Measurements from ENCODE around the gene DISC1.
"Not testable (repeated sequence)": the region's sequence is repeated elsewhere in the genome, so short reads cannot be mapped to it uniquely, and the experiment has no call there.

DISC1 gene

GRCh38 chr1:231735941-231736340, 109.4 kb downstream of the DISC1 start:
- DNase-seq = no peak

GRCh38 chr1:231736464-231736863, 109.9 kb downstream of the DISC1 start:
- DNase-seq = no peak

DNA sequence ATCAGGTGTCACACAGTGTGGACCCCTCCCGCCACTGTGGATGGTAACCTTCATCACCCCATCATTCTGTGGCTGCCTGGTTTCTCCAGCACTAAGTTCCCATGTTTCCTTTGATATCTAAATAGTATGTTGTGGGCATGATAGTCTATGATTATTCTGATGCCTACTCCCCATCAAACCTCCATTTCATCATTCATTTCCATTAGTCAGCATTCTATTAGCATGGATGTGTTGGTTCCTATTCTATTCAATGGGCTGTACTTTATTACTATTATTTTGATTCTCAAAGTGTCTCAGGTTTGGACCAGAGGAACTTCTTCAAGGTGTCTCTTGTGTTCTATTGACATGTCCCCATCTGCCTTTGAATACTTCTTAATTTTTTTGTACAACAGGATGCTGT, 112.0 kb downstream of the DISC1 start:
- DNase-seq = no peak

- DNase-seq = no peak
Measured at GRCh38 chr1:231743966-231744365, 117.4 kb downstream of the DISC1 start.

GRCh38 chr1:231748760-231749415, 122.3 kb downstream of the DISC1 start:
- no peak for DNase-seq

GRCh38 chr1:231750296-231750695, 123.7 kb downstream of the DISC1 start:
- no peak for DNase-seq

- no peak for DNase-seq
Measured at GRCh38 chr1:231750818-231751362, 124.3 kb downstream of the DISC1 start.

DNA sequence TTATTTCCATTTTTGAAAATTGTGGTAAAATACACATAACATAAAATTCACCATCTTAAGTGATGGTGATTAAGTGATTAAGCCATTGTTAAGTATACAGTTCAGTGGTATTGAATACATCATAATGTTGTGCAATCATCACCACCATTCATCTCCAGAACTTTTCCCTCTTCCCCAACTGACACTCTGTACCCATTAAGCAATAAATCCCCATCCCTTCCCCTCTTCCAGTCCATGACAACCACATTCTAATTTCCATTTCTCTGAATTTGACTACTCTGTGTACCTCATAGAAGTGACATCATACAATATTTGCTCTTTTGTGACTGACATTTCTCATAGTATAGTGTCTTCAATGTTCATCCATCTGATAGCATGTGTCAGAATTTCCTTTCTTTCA, 124.8 kb downstream of the DISC1 start:
- DNase-seq = no peak

GRCh38 chr1:231753313-231753712, 126.7 kb downstream of the DISC1 start:
- DNase-seq = no peak

DNA sequence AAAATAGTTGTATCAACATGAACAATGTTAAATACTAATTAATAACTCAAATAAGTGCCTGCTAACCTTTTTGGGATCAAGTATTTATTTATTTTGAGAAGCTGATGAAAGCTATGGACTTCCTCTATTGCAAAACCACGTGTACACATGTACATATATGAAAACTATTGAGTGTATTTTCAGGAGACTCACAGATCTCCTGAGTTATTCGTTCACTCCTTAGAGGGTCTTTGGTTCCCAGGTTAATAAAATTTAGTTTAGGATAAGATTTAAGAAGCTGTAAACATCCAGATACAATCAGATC, 130.5 kb downstream of the DISC1 start:
- no peak for DNase-seq

GRCh38 chr1:231757759-231758158, 131.2 kb downstream of the DISC1 start:
- no peak for DNase-seq

DNA sequence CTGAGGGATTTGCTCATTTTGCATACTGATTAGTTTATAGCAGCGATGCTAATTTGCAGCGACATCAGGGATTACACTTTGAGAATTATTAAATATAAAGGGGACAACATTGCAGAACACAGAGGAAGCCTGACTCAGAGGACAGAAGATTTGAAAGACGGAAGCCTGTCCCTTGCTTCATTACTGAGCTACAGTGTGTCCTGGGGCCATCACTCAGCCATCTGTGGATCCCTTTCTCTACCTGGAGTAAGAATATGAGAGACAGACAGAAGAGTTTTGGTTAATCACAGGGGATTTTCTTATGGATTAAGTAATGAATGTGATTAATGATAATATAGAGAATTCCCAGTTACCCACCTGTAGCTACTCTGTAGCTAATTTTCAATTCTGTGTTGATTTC, 134.7 kb downstream of the DISC1 start:
- DNase-seq = no peak

DNA sequence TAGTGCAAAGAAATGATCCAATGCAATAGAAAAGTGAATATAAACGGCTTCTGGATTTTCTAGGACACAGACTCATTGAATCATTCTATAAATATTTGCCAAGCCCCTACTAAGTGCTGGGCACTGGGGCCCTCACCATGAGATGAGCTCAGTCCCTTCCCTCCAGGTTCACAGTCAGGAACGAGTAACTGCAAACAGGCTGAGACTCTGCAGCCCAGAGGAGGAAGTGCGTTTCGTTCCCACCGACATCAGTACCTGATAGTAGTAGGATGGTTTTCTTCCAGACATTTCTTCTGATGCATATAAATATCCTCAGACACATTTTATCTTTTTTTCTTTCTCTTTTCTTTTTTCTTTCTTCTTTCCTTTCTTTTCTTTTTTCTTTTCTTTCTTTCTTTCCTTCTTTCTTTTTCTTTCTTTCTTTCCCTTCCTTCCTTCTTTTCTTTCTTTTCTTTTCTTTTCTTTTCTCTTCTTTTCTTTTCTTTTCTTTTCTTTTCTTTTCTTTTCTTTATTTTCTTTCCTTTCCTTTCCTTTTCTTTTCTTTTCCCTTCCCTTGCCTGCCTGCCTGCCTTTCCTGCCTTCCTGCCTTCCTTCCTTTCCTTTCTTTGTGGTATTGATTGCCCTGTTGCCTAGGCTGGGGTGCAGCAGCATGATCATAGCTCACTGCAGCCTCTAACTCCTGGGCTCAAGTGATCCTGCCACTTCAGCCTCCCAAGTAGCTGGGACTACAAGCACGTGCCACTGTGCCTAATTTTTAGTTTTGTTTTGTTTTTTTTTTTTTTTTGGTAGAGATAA, 135.4 kb downstream of the DISC1 start:
- no peak for DNase-seq

- no peak for DNase-seq
Measured at GRCh38 chr1:231763456-231763855, 136.9 kb downstream of the DISC1 start.

DNA sequence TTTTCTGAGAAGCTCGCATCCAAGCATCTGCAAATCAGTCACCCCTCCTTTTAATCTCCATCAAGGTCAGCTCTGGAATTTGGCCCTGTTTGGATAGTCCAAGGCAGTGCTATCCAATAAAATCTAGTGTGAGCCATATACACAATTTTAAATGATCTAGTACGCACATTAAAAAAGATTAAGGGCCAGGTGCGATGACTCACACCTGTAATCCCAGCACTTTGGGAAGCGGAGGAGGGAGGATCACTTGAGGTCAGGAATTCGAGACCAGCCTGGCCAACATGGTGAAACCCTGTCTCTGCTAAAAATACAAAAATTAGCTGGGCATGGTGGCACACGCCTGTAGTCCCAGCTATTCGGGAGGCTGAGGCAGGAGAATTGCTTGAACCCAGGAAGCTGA, 139.2 kb downstream of the DISC1 start:
- not testable (repeated sequence) for DNase-seq

DNA sequence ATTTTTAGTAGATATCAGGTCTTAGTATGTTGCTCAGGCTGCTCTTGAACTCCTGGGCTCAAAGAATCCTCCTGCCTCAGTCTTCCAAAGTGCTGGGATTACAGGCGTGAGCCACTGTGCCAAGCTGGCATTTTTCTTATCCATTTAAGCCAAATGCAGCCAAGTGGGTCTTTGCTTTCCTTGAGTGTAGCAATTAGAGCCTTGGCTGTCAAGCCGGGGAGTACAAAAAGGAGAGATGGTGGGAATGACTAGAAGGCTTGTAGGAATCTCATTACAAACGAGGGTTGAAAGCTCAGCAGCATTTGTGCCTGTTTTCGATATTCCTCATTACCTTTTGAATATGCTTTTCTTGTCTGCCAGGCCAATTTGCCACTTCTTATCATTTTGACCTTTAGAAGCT, 140.9 kb downstream of the DISC1 start:
- DNase-seq = no peak

GRCh38 chr1:231768416-231768815, 141.8 kb downstream of the DISC1 start:
- DNase-seq = no peak

DNA sequence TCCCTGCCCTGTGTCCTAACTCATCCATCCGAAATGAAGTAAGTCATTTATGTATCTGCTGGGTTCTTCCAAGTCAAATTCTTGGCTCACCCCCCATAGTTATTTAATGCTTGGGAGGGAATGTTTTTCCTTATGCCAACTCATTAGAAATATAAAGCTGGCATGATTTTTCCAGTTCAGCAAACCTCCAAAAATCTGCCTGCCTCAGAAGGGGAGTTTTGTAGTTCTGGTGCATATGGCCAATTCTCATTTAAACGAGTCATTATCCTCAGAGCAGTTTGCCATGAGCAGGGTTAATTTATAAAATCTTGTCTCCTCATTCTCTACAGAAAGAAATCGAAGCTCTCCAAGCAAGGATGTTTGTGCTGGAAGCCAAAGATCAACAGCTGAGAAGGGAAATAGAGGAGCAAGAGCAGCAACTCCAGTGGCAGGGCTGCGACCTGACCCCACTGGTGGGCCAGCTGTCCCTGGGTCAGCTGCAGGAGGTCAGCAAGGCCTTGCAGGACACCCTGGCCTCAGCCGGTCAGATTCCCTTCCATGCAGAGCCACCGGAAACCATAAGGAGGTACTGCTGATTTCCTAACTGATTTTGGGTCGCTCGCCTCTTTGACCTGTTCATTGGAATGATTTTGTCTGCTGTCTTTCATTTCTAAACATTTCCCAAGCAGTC, 144.1 kb downstream of the DISC1 start:
- DNase-seq = no peak

DNA sequence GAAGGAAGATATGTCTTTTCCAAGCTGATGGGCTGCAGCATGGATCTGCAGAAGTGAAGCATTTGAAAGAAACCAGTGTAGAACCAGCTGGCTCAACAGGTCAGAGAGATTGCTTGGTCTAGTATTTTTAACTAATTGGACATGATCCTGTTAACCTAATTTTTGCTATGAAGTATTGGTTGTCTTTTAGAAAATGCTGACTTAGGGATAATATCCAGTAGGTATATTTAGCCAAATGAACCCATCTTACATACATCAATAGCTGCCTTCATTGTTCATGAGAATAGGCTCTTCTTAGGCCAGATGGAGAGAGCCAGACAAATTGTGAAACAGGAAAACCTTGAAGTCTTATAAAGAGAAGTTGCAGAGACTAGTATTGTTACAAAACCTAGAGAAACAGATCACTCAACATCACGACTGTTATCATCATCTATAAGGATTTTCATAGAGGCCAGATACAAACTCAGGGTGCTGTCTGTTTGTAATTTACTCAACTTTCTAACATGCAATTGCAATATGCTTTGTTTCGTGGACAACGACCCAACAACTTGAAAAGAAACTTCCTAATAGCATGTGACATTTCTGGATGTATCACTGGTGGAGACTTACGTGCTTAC, 148.2 kb downstream of the DISC1 start:
- DNase-seq = no peak

- no peak for DNase-seq
Measured at GRCh38 chr1:231776010-231776756, 149.6 kb downstream of the DISC1 start.

DNA sequence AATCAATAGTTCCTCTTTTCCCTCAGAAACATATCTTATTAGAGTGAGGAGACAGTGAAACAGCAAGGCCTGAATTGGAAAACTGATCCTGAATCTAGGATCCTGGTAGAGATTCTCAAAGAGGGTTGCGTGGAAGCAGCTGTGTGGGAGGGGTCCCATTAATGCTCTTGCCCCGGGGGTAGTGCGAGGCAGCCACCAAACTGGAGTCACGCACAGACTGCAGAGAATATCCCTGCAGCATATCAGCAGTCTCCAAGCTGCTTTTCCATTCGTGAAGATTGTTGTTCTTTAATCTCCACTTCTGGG, 150.1 kb downstream of the DISC1 start:
- DNase-seq = no peak

GRCh38 chr1:231778009-231778719, 151.6 kb downstream of the DISC1 start:
- no peak for DNase-seq

Data from activated CD8-positive, alpha-beta memory T cell treated with anti-CD3 and anti-CD28 coated beads for 24 hours (primary cell).